ENCODE measurements around the gene HS3ST4. TPM values are rescaled to one million over a fixed set of nuclear protein-coding genes. Genes with fewer than 3 reads are reported as not detected.
"Not testable (repeated sequence)": the region's sequence is repeated elsewhere in the genome, so short reads cannot be mapped to it uniquely, and the experiment has no call there.

The HS3ST4 gene
- total RNA-seq, 1 donor from 2014 or later: 12.6 TPM

GRCh38 chr16:26019381-26020242 lies 327.9 kb downstream of the HS3ST4 start:
- Mint-ChIP-seq H3K27me3 (ENCODE audit: low read depth) (peaks cover 20% of the 10 kb centered on the region), H3K4me1 (no peaks in the 10 kb centered on the region), H3K4me3 (no peak overlapping the region), H3K9me3 (peaks cover 21% of the 10 kb centered on the region), H3K27ac (no peak overlapping the region), H3K36me3 (peaks cover under 1% of the 10 kb centered on the region)
- no peak for DNase-seq (ENCODE audit: low spot score in 2 of 2, unreplicated experiment in 2 of 2)
- no peak for TF ChIP-seq CTCF (IDR thresholded peaks at IDR 0.05; ENCODE audit: unreplicated experiment)

DNA sequence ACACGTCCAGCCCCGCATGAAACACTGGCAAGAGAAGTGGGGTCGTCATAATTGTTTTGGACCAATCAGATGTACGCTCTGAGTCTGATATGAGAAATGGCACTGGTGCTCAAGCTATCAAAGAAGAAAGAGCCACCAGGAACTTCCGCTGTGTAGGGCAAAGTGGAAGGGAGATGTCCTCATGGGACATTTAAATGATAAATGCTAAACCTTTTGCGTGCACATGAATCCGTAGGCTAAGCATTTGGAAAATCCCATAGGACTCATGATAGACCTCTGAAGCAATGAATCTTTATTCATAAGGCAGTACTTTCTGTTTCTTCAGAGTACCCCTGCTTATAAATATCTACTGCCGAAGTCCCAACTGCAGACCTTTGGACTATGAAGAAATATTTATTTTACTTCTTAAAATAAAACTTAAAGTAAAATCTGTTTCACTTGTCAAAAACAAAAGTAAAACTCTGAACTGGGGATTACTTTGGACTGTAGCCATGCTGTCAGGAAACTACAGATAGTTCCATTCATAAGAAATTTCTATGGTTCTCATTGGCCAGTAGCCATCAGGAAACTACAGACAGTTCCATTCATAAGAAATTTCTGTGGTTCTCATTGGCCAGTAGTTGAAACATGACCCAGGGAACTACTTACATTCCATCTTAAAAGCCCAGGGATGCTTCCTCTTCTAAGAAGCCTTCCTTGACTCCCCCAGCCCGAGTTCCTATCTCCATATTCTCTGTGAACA lies 335.1 kb downstream of the HS3ST4 start:
- Mint-ChIP-seq H3K36me3 (no peaks in the 10 kb centered on the region), H3K27me3 (ENCODE audit: low read depth) (peaks cover 2% of the 10 kb centered on the region)

DNA sequence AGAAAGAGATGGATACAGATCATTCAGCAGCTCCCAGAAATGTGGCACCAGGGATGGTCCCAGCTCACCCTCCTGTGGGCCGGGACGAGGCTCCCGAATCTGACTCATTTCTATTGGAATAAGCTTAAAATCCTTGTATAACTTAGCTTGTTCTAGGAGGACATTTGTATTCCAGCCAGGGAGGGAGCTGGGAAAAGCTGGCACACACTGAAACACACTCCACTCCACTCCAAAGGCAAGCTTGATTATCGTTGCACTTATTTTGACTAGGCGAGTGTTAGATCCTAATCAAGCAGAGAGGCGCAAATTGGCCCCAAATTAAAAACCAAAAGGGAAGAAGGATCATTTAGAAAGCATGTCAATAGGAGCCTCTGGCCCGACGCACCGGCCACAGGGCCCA lies 339.5 kb downstream of the HS3ST4 start:
- no peak for DNase-seq (ENCODE audit: low spot score in 2 of 2, unreplicated experiment in 2 of 2)
- no peaks in the 10 kb centered on the region for H3K4me1 Mint-ChIP-seq
- no peak for TF ChIP-seq CTCF (IDR thresholded peaks at IDR 0.05; ENCODE audit: unreplicated experiment)
- H3K4me3 Mint-ChIP-seq: no peak overlapping the region
- no peak overlapping the region for H3K27ac Mint-ChIP-seq
- H3K36me3 Mint-ChIP-seq: no peaks in the 10 kb centered on the region
- H3K9me3 Mint-ChIP-seq: no peaks in the 10 kb centered on the region
- peaks cover 4% of the 10 kb centered on the region for H3K27me3 Mint-ChIP-seq (ENCODE audit: low read depth)

More for the DNA sequence above, 335.1 kb downstream of the HS3ST4 start:
- DNase-seq (ENCODE audit: low spot score in 2 of 2, unreplicated experiment in 2 of 2): no peak
- TF ChIP-seq CTCF (IDR thresholded peaks at IDR 0.05; ENCODE audit: unreplicated experiment): no peak
- no peak overlapping the region for H3K4me3 Mint-ChIP-seq
- H3K9me3 Mint-ChIP-seq: no peaks in the 10 kb centered on the region
- H3K27ac Mint-ChIP-seq: no peak overlapping the region
- no peaks in the 10 kb centered on the region for H3K4me1 Mint-ChIP-seq

- not testable (repeated sequence) for H3K9me3 Mint-ChIP-seq; H3K27ac Mint-ChIP-seq; H3K27me3 Mint-ChIP-seq (ENCODE audit: low read depth); H3K36me3 Mint-ChIP-seq; H3K4me3 Mint-ChIP-seq; DNase-seq (ENCODE audit: low spot score in 2 of 2, unreplicated experiment in 2 of 2); H3K4me1 Mint-ChIP-seq
Measured at GRCh38 chr16:26032661-26033060, 340.9 kb downstream of the HS3ST4 start.

DNA sequence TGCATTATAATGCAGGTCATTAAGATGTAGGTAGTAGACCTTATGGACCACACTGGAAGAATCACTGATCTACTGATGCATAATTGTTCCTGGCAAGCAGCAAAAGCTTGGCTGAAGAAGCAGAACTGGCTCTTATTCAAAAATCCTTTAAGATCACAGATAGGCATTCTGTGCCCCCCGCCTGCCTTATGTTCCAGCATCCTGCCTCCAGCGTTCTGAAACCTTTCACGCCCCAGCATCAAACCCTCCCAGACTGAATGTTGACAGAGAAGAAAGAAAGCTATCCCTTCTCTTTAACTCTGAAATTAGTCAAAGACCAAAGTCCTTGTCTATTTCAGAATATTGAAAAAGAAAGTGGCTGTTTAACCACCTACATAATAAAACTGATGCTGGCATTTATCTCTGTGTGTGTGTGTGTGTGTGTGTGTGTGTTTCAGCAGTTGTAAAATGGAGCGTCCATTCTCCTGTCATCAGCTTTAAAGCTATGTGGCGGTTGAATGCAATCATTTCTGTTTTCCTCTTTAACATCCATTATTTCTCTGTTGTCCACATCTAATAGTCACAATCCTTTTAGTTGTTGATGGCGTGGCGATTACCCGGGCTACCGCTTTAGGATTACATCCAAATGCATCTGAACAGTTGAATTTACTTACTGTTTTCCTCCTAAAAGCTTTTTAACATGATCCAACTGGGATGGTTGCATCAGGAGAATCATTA lies 350.4 kb downstream of the HS3ST4 start:
- Mint-ChIP-seq H3K27ac (no peak overlapping the region), H3K4me3 (no peak overlapping the region), H3K9me3 (no peaks in the 10 kb centered on the region), H3K27me3 (ENCODE audit: low read depth) (peaks cover 10% of the 10 kb centered on the region), H3K4me1 (no peaks in the 10 kb centered on the region), H3K36me3 (no peaks in the 10 kb centered on the region)
- DNase-seq (ENCODE audit: low spot score in 2 of 2, unreplicated experiment in 2 of 2): no peak
- TF ChIP-seq CTCF (IDR thresholded peaks at IDR 0.05; ENCODE audit: unreplicated experiment): no peak

Measured in mesothelial cell of epicardium (in vitro differentiated cells).